Right lobe of liver (tissue), 4 donors: ENCODE data around the gene CPNE1.

Experiments used
- CTCF ChIP-seq, 4 donors: fragments of 200-600 bp in 3 of 4; fragments of 450-650 bp in 1 of 4; IDR thresholded peaks; one replicate each; pipeline versions ENCODE4 v1.5.1 to v1.8.0; 2016 to 2022; ENCODE audit warnings: antibody characterized with exemption in 4 of 4, mild to moderate bottlenecking in 2 of 4
- POLR2A ChIP-seq: fragments of 450-650 bp; IDR thresholded peaks from one replicate; pipeline ENCODE4 v1.6.1; 2017; ENCODE audit warnings: antibody characterized with exemption, mild to moderate bottlenecking
- donor health status: DM: no; HTN: no; CAD: no.
- donor health status: DM: no; HTN: no; CAD: no.
- donor health status: DM: no; HTN: yes; CAD: no.

- TF ChIP-seq CTCF (IDR thresholded peaks at IDR 0.05) (no peak), POLR2A (no peak)
Measured at GRCh38 chr20:35654415-35654814, 10.3 kb downstream of the CPNE1 start.
